NCI-H526 treated with DMSO at 0.1 percent for 48 hours (cell line): ENCODE results near the gene PXYLP1.
"Not testable (repeated sequence)": the region's sequence is repeated elsewhere in the genome, so short reads cannot be mapped to it uniquely, and the experiment has no call there.

ENCODE experiments used
- DNase-seq: peaks from one replicate; lab custom pipeline; 2025; lab: John Stamatoyannopoulos, UW

The PXYLP1 gene, protein sequence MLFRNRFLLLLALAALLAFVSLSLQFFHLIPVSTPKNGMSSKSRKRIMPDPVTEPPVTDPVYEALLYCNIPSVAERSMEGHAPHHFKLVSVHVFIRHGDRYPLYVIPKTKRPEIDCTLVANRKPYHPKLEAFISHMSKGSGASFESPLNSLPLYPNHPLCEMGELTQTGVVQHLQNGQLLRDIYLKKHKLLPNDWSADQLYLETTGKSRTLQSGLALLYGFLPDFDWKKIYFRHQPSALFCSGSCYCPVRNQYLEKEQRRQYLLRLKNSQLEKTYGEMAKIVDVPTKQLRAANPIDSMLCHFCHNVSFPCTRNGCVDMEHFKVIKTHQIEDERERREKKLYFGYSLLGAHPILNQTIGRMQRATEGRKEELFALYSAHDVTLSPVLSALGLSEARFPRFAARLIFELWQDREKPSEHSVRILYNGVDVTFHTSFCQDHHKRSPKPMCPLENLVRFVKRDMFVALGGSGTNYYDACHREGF

DNA sequence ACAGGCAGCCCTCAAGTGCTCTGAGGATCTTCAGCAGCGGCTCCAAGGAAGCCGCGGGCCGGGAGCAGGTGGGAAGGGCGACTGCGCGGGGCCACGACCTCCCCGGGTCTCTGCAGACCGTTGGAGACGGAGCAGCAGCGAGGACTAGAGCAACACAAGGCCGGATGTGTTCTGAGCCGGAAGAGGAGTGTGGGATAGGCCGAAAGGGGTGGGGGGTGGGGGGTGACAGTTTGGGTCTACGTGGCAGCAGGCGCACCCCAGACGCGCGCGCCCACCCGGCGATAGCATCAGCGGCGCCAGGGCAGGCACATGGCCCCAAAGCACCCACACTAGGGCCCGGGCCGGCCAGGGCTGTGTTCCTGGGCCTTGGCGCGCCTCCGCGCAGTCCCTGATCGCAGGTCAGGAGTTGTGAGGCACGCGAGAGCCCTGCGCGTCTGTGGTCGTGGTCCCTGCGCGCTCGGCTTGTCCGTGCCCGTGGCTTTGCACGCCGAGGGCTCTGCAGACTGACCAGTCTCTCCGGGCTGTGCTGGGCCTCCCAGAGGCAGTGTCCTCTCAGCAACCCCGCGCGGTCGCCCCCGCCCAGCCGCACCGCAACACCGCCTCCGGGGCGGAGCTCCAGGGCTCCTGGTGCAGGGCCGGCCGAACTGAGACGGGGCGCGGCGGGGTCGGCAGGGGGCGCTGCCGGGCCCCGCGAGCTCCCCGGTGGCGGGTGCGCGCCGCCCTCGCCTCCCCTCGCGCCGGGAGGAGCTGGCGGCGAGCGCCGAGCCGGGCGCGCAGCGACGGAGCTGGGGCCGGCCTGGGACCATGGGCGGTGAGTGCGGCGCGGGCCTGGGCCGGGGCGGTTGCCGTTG lies at the start of gene PXYLP1:
TSS of gene PXYLP1 (plus strand) at position 725 of the 851 bp plus-strand sequence. CDS start 28,351 bp downstream, outside the sequence.
- DNase-seq = peak; percentile 75

- no peak for DNase-seq
Measured at GRCh38 chr3:141183606-141184005, 48.0 kb upstream of the PXYLP1 start.

DNA sequence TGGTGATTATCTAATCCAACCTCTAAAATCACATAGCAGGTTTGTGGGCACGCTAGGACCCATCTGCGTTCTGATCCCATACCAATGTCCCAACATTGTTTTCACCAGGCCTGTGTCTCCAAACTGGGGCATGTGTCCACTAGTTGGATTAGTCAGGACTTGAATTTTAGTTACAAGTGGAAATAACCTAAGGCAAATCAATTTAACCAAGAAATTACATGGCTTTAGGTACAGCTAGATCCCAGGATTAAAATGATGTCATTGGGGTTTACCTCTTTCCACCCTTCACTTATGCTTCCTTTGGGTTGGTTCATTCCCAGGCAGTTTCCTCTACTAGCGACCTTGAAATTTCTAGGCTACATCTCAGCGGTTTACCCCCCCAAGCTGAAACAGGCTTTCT lies 47.2 kb upstream of the PXYLP1 start:
- no peak for DNase-seq

DNA sequence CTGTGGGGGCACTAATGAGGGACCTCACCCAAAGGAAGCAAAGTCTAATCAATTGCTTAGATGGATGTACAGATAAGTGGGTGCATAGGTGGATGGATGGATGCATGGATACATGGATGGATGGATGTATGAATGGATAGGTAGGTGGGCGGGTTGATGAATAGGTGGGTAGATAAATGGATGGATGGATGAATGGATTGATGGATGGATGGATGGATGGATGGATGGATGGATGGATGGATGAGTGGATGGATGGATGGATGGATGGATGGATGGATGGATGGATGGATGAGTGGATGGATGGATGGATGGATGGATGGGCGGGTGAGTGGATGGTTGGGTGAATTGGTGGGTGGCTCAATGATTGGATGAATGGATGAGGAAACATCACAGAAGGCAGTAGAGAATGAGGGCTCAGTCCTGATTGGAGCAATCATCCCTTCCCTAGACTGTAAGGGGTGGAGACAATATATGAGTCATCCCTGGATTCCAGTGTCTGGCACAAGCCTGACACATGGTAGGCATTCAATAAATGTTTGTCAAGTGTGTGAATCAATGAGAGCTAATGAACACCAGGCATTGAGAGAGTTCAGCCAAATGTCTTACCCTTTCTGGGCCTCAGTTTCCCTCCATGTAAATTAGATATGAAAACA lies 40.4 kb upstream of the PXYLP1 start:
- no peak for DNase-seq

GRCh38 chr3:141192345-141192744 lies 39.3 kb upstream of the PXYLP1 start:
- DNase-seq = peak; percentile 80

DNA sequence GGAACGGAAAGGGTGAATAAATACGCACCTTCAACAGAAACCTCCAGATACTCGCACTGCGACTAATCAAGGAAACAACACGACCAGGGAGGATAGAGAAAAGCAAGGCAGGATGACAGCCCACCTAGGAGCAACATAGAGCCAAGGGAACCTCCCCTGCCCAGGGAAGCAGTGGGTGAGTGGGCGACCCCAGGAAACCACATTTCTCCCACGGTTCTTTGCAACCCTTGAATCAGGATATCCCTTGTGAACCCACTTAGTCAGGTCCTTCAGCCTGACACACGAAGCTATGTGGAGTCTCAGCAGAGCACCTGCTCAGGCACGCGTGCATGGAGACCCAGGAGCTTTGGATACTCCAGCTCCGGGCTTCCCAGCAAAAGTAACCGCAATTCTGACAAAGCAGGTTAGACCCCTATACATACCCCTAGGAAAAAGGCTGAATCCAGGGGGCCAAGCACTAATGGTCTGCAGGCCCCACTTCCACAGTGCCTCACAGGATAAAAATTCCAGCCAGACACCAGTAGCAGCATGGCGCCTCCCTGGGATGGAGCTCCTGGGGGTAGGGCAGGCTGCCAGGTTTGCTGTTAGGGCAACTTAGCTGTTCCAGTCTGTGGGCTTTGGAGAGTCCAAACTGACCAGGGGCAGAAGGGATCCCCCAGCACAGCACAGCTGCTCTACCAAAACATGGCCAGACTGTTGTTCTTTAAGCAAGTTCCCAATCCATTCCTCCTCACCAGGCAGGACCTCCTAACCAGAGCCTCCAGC lies 38.4 kb upstream of the PXYLP1 start:
- DNase-seq = no peak

GRCh38 chr3:141201122-141201521 lies 30.5 kb upstream of the PXYLP1 start:
- DNase-seq = no peak

- no peak for DNase-seq
Measured at GRCh38 chr3:141202682-141203081, 28.9 kb upstream of the PXYLP1 start.

DNA sequence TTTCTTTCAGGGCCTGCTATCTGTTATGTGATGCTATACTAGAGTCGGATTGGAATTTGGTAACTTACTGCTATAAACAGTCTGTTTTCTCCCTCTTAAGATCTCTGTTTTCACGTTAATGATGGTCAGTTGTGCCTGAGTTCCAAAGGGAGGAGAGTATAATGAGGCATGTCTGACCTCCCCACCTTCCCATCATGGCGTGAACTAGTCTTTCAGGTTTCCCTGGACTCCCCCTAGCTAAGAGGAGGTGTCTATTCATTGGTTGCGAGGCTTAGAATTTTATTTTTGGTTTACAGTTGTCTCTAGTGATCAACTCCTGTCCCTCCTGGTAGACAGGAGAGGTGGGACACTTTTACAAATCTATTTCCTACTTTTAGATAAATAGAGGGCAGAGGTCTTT lies 27.8 kb upstream of the PXYLP1 start:
- no peak for DNase-seq

GRCh38 chr3:141204343-141204742 lies 27.3 kb upstream of the PXYLP1 start:
- DNase-seq = no peak

GRCh38 chr3:141211306-141211705 lies 20.3 kb upstream of the PXYLP1 start:
- not testable (repeated sequence) for DNase-seq

GRCh38 chr3:141212101-141212500 lies 19.5 kb upstream of the PXYLP1 start:
- no peak for DNase-seq

DNA sequence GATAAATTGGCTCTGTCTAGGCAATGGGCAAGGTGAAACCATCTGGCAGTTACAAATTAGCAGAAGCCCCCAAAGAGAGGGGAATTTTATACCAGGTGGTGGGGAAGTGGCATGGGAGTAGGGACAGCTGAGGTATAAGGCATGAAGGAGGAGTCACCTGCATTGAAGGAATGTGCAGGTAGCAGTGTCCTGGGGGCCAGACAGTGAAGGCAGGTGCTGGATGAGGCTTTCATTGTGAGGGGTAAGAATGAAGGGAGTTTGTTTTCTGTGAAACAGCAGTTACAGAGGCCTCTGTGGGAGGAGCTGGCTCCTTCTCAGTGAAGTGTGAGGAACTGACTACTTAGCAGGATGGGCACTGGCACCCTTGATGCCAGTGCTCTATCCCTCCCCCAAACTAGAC lies 19.1 kb upstream of the PXYLP1 start:
- no peak for DNase-seq

DNA sequence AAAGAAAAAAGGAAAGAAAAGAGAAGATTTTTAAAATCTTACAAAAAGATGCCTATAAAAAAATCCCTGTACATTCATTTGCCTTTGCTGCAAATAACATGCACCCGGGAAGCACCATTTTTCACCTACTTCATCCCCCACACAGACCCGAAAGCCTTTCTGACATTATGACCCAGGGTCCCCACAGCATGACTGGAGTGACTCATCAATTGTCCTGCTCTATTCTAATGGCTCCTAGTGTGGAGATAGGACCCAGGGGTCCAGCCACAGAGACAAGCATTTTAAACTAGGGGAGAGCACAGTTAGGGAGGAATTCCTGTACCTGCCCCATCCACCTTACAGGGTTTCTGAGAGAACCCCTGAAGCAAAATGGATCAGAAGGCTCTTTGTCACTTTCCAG lies 14.7 kb upstream of the PXYLP1 start:
- no peak for DNase-seq

- DNase-seq = no peak
Measured at GRCh38 chr3:141217389-141217788, 14.2 kb upstream of the PXYLP1 start.

DNA sequence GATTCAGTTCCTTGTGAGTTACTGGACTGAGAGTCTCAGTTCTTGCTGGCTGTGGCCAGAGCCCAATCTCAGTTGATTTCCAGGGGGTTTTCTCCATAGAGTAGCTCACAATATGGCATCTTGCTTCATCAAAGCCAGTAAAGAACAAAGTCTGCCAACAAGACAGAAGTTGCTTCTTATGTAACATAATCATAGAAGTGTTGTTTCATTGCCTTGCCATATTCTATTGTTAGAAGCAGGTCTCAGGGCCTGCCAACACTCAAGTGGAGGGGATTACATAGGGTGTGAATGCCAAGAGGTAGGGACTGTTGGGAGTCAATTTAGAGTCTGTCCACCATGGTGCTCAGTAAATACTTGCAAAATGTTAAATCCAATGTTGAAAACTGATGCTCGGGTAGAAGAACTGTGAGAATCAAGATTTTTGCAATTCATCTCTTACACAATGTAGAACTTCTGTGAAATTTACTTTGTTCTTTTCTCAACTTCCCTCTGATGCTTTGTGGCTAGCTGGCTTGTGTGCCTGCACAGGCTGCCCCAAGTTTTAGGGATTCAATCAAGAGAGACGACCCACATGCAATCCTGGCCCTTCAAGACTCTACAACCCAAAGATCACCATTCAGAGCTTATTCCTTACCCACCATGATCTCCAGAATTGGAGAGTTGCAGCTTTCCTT lies 13.3 kb upstream of the PXYLP1 start:
- no peak for DNase-seq

DNA sequence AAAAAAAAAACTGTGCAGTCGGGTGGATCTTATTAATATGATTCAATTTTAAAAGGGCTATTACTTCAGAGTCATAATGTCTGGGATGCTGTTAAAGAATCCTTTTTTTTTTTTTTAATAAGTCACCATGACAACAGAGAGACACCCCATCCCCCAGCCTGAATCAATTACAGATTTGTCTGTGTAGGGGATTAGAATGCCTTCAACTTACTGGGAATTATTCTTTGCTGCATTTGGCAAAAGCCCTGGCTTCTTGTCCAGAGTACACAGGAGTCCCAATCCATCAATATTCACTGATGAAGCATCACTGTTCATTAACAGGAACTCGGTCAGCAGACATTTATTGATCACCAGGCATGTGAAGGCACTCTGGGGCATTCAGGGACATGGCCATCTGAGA lies 12.7 kb upstream of the PXYLP1 start:
- DNase-seq = no peak

DNA sequence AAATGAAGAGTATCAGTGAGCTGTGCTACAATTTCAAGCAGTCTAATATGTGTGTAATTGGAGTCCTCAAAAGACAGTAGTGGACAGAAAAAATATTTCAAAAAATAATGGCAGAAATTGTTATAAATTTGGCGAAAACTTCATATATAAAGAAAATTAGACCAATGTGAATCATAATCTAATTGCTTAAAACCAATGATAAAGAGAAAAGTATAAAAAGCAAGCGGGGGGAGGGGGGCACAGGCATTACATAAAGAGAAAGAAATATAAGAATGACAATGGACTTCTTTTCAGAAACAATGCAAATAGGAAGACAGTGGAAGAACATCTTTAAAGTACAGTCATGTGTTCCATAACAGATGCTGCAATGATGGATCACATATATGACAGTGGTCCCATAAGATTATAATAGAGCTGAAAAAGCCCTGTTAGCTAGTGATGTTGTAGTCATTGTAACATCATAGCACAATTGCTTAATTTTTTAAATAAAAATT lies 7.9 kb upstream of the PXYLP1 start:
- DNase-seq = no peak

GRCh38 chr3:141225939-141226338 lies 5.7 kb upstream of the PXYLP1 start:
- no peak for DNase-seq

DNA sequence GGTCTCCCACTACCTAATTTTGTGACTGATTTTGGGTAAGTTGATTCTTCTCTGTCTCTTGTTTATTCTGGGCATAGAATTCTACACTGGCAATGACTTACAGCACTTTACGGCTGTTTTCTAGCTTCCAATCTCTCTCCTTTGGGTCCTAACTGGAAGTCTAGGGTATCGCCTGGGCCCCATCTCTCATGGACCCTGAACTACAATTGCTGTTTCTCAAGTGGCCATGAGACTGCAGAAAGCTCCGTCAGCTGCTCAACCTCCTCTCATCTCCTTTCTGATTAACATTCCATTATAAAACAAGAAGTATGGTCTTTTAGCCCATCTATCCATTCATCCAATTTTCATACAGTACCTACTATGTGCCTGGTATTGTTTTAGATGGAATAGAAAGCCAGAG lies 4.4 kb upstream of the PXYLP1 start:
- no peak for DNase-seq

- no peak for DNase-seq
Measured at GRCh38 chr3:141227752-141228151, 3.9 kb upstream of the PXYLP1 start.
